GM12874 (cell line): ENCODE data around the gene DLL3.

Experiments
- TF ChIP-seq, protein P1 (sequence below): IDR thresholded peaks from 2 replicates; pipeline ENCODE4 v1.5.1; 2011; ENCODE audit warnings: low read depth, mild to moderate bottlenecking, control low read depth, low read length, moderate library complexity; ENCODE audit not compliant: insufficient read depth

Gene DLL3

DNA sequence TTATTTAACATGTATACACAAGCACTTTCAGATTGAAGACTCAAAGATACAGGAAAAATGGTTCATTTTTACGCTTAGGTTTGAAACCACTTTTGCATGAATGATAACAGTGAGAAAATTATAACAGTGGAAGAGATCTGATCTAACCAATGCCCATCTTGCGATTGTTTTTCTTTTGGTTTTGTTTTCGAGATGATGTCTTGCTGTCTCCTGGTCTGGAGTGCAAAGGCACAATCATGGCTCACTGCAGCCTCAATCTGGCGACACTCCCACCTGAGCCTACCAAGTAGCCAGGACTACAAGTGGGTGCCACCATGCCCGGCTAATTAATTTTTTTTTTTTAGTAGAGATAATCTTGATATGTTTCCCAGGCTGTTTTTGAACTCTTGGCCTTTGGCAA lies 51.5 kb downstream of the DLL3 start:
- TF ChIP-seq, protein P1, sequence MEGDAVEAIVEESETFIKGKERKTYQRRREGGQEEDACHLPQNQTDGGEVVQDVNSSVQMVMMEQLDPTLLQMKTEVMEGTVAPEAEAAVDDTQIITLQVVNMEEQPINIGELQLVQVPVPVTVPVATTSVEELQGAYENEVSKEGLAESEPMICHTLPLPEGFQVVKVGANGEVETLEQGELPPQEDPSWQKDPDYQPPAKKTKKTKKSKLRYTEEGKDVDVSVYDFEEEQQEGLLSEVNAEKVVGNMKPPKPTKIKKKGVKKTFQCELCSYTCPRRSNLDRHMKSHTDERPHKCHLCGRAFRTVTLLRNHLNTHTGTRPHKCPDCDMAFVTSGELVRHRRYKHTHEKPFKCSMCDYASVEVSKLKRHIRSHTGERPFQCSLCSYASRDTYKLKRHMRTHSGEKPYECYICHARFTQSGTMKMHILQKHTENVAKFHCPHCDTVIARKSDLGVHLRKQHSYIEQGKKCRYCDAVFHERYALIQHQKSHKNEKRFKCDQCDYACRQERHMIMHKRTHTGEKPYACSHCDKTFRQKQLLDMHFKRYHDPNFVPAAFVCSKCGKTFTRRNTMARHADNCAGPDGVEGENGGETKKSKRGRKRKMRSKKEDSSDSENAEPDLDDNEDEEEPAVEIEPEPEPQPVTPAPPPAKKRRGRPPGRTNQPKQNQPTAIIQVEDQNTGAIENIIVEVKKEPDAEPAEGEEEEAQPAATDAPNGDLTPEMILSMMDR, result no peak

DNA sequence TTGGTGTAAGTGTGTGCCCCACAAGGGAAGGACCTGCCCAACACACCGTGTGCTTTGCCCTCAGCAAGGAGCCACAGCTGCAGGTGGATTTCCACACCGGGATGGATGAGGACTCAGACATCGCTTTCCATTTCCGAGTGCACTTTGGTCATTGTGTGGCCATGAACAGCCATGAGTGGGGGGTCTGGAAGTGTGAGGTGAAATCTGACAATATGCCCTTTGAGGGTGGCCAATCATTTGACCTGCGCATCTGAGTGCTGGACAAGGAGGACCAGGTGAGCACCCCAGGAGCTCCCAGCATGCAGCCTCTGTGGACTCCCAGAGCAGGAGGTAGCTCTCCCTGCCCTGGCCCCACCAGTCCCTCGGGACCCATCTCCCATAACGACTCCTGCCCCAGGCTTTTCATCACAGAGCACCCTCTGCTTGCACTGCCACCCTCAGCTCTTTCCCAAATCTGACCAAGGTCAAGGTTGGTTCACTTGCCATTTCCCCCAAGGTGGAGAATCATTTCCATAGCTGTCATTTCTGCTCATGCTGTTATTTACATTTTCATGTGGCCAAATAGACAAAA lies 54.4 kb downstream of the DLL3 start:
- TF ChIP-seq, protein P1, result no peak

- TF ChIP-seq, protein P1, result no peak
Measured at GRCh38 chr19:39554701-39555311, 56.1 kb downstream of the DLL3 start.

GRCh38 chr19:39555883-39556282 lies 57.1 kb downstream of the DLL3 start:
- TF ChIP-seq, protein P1, result no peak
